ENCODE results near the gene DDOST. TPM values are rescaled to one million over a fixed set of nuclear protein-coding genes. Genes with fewer than 3 reads are reported as not detected.

Gene DDOST
- polyA plus RNA-seq, 2 of the 4 experiments (the other 2 are of a cell fraction), result 158 to 231 TPM

DNA sequence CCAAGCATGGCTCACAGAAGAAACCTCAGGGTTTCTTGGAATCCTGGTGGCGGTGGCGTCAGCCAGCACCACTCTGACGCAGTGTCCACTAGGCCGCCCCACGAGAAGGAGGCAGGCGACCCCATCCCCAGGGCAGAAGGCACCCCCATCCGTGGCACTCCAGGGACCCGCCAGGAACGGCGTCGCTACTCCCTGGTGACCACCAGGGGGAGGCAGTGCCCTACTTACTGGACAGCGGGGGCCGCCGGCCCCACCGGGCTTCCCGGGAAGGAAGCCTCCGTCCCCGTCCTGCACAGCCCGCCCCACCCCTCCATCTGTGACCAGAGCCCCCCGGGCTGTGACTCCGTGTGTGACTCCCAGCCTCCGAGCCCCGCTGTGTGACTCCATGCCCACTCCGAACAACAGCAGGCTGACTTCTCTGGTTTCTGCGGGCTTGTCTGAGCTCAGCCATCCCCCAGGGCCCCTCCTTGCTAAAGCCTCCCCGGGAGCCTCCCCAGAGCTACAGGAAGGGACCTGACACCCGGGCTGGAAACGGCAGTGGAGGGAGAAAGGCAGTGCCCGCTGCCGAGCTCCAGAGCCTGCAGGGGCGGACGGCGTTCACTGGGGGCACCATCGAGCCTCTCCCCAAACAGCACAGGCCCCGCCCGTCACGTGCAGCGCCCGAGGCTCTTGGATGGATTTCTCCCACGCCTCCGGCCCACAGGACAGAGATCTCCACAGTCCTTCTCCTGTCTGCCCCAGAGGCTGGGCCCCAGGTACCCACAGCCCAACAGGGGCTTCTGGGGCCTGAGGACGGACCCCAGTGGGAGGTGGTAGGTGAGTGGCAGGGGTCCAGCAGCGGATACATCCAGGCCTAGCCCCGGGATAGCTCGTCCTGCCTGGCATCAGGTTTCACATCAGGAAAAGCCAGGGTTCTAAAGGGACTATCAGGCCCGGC, 35.5 kb upstream of the DDOST start (continued):
- TF ChIP-seq, protein P1, sequence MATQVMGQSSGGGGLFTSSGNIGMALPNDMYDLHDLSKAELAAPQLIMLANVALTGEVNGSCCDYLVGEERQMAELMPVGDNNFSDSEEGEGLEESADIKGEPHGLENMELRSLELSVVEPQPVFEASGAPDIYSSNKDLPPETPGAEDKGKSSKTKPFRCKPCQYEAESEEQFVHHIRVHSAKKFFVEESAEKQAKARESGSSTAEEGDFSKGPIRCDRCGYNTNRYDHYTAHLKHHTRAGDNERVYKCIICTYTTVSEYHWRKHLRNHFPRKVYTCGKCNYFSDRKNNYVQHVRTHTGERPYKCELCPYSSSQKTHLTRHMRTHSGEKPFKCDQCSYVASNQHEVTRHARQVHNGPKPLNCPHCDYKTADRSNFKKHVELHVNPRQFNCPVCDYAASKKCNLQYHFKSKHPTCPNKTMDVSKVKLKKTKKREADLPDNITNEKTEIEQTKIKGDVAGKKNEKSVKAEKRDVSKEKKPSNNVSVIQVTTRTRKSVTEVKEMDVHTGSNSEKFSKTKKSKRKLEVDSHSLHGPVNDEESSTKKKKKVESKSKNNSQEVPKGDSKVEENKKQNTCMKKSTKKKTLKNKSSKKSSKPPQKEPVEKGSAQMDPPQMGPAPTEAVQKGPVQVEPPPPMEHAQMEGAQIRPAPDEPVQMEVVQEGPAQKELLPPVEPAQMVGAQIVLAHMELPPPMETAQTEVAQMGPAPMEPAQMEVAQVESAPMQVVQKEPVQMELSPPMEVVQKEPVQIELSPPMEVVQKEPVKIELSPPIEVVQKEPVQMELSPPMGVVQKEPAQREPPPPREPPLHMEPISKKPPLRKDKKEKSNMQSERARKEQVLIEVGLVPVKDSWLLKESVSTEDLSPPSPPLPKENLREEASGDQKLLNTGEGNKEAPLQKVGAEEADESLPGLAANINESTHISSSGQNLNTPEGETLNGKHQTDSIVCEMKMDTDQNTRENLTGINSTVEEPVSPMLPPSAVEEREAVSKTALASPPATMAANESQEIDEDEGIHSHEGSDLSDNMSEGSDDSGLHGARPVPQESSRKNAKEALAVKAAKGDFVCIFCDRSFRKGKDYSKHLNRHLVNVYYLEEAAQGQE (IDR thresholded peaks at IDR 0.05), result no peak

GRCh38 chr1:20695515-20695914, 34.3 kb upstream of the DDOST start:
- H3K4me2 ChIP-seq, result no peak overlapping the region; the same call in 2 of the 3 replicates
- WGBS (ENCODE audit: missing lambda C conversion rate), result 84% methylated on average over 10 of the region's 10 CpGs
- CTCF ChIA-PET, result interaction anchor here (0.7 to 5.0 kb wide), 10 partner anchors 9 to 542 kb away, joined by 3 to 55 read pairs (median 7); partner anchors contain the start of gene HP1BP3
- no peak for ATAC-seq
- H3K9me3 ChIP-seq, result no peaks in the 10 kb centered on the region
- DNase-seq (ENCODE audit: low read depth in 1 of 2, low spot score in 1 of 2), result no peak
- H3K4me3 ChIP-seq, result no peak overlapping the region
- FAIRE-seq, result no peak
- H3K27ac ChIP-seq, result peak overlapping the region; percentile 97; a peak in 3 of 6 replicates
- POLR2A ChIA-PET, result no interaction called here
- TF ChIP-seq JUN (IDR thresholded peaks at IDR 0.05) (no peak), POLR2AphosphoS2 (conservative IDR thresholded peaks at IDR 0.05; ENCODE audit: low read length) (no peak), ZSCAN20 (CRISPR knock-in tag; IDR thresholded peaks at IDR 0.05) (no peak), FOXS1 (CRISPR knock-in tag; IDR thresholded peaks at IDR 0.05) (no peak), NPAS2 (CRISPR knock-in tag; IDR thresholded peaks at IDR 0.05; ENCODE audit: borderline replicate concordance) (no peak), RNF2 (IDR thresholded peaks at IDR 0.05; ENCODE audit: borderline replicate concordance, low read depth) (no peak), HMGXB4 (CRISPR knock-in tag; IDR thresholded peaks at IDR 0.05; ENCODE audit: borderline replicate concordance) (no peak), POLR2A (IDR thresholded peaks at IDR 0.05; ENCODE audit: low read length) (no peak), KDM1A (IDR thresholded peaks at IDR 0.05; ENCODE audit: low read depth) (no peak), HDAC2 (IDR thresholded peaks at IDR 0.05) (no peak), FOSB (CRISPR knock-in tag; IDR thresholded peaks at IDR 0.05) (no peak), HOXB5 (CRISPR knock-in tag; IDR thresholded peaks at IDR 0.05) (no peak), RFX5 (IDR thresholded peaks at IDR 0.05) (no peak), GATA3 (IDR thresholded peaks at IDR 0.05; ENCODE audit: borderline replicate concordance) (no peak), PHF8 (IDR thresholded peaks at IDR 0.05; ENCODE audit: borderline replicate concordance, low read depth) (no peak), TP53 (CRISPR knock-in tag; IDR thresholded peaks at IDR 0.05) (no peak)
- peaks cover 28% of the 10 kb centered on the region for H3K4me1 ChIP-seq

DNA sequence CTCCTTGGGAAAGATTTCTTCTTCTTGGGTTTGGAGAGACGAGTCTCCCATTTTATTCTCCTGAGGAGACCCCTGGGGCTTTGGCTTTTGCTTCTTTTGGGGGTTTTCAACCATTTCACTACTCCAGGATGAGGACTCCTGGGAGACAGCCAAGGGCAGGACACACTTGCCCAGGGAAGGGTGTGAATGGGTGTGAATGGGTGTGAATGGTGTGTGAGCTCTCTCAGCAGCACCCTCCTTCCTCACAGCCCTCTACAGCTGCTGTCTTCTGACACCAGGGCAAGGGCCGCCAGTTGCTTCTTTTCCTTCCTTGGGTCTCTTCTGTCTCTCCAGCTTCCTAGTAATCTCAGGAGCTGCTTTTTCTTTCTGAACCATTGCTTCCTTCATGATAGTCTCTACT, 32.5 kb upstream of the DDOST start:
- ChIA-PET POLR2A (no interaction called here), CTCF (interaction anchor here (3.3 kb wide), 1 partner anchor 502 kb away, joined by 15 read pairs; no protein-coding TSS in a partner anchor)
- FAIRE-seq (no peak), ATAC-seq (no peak), DNase-seq (ENCODE audit: low read depth in 1 of 2, low spot score in 1 of 2) (no peak)
- 93% methylated on average over 2 of the region's 2 CpGs for WGBS (ENCODE audit: missing lambda C conversion rate)
- Histone ChIP-seq H3K4me3 (no peak overlapping the region), H3K4me1 (peaks cover 21% of the 10 kb centered on the region), H3K27ac (no peak overlapping the region; a peak in 1 of 6 replicates), H3K9me3 (no peaks in the 10 kb centered on the region), H3K4me2 (no peak overlapping the region)
- TF ChIP-seq HEYL (CRISPR knock-in tag; IDR thresholded peaks at IDR 0.05) (no peak), HOXA7 (CRISPR knock-in tag; IDR thresholded peaks at IDR 0.05) (no peak), NPAS2 (CRISPR knock-in tag; IDR thresholded peaks at IDR 0.05; ENCODE audit: borderline replicate concordance) (no peak), PHF8 (IDR thresholded peaks at IDR 0.05; ENCODE audit: borderline replicate concordance, low read depth) (no peak), ESRRA (IDR thresholded peaks at IDR 0.05; ENCODE audit: borderline replicate concordance, low read length) (no peak), MYC (IDR thresholded peaks at IDR 0.05; ENCODE audit: borderline replicate concordance, low read length) (no peak), ATOH8 (CRISPR knock-in tag; IDR thresholded peaks at IDR 0.05; ENCODE audit: low read depth) (no peak), CBX8 (IDR thresholded peaks at IDR 0.05) (no peak), RNF2 (IDR thresholded peaks at IDR 0.05; ENCODE audit: borderline replicate concordance, low read depth) (no peak)
- TF ChIP-seq, protein P1 (IDR thresholded peaks at IDR 0.05), result no peak
- TF ChIP-seq, protein P2, sequence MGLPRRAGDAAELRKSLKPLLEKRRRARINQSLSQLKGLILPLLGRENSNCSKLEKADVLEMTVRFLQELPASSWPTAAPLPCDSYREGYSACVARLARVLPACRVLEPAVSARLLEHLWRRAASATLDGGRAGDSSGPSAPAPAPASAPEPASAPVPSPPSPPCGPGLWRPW (IDR thresholded peaks at IDR 0.05), result no peak

Measured in A549 (cell line).